CD14-positive monocyte (primary cell): Measurements from ENCODE around the gene FAM200B. TPM values are rescaled to one million over a fixed set of nuclear protein-coding genes. Genes with fewer than 3 reads are reported as not detected.

ENCODE experiments used
- DNase-seq, 3 donors: peaks; one replicate each; pipeline ENCODE4 v3.0.0-alpha.2; 2011 to 2022
- H2AFZ ChIP-seq: 2 replicates; pipeline ENCODE4 v1.6.0; 2012; ENCODE audit warnings: mild to moderate bottlenecking, low read depth, low read length, inconsistent platforms; ENCODE audit not compliant: insufficient read depth, poor library complexity, severe bottlenecking
- H3K27ac ChIP-seq, 2 donors: 1 replicate in 1 of 2; 2 replicates in 1 of 2; pipeline ENCODE4 v1.5.1; 2012 to 2013; ENCODE audit warnings: low read length in 2 of 2, control low read depth in 1 of 2, inconsistent platforms in 1 of 2, low read depth in 1 of 2, mild to moderate bottlenecking in 1 of 2
- H3K27me3 ChIP-seq, 2 donors: one replicate each; pipeline versions ENCODE4 v1.6.0 to v1.6.1; 2011 to 2013; ENCODE audit warnings: low read length in 2 of 2; ENCODE audit not compliant: control insufficient read depth in 2 of 2, insufficient read depth in 2 of 2
- H3K36me3 ChIP-seq, 2 donors: replicated peaks in 1 of 2; 1 replicate in 1 of 2; 2 replicates in 1 of 2; pipeline versions ENCODE4 v1.5.1 to v1.6.1; 2012 to 2013; ENCODE audit warnings: low read length in 2 of 2, control low read depth in 1 of 2, inconsistent platforms in 1 of 2, mild to moderate bottlenecking in 1 of 2; ENCODE audit not compliant: insufficient read depth in 2 of 2, control insufficient read depth in 1 of 2
- H3K4me1 ChIP-seq, 2 donors: 1 replicate in 1 of 2; 2 replicates in 1 of 2; pipeline versions ENCODE4 v1.5.1 to v1.6.1; 2012 to 2013; ENCODE audit warnings: low read length in 2 of 2, control low read depth in 1 of 2, inconsistent platforms in 1 of 2, mild to moderate bottlenecking in 1 of 2, moderate library complexity in 1 of 2; ENCODE audit not compliant: insufficient read depth in 2 of 2, control insufficient read depth in 1 of 2
- H3K4me2 ChIP-seq: replicated peaks from 2 replicates; pipeline ENCODE3; 2012; ENCODE audit warnings: low read length, moderate library complexity, mild to moderate bottlenecking; ENCODE audit not compliant: poor library complexity, severe bottlenecking; ENCODE audit errors: extremely low read depth
- H3K4me3 ChIP-seq, 3 experiments: fragments of 200-600 bp in 1 of 3; sonication (generic) in 1 of 3; replicated peaks in 1 of 3; 1 replicate in 2 of 3; 2 replicates in 1 of 3; pipeline ENCODE4 v1.5.1; 2011 to 2013; ENCODE audit warnings: low read length in 3 of 3, mild to moderate bottlenecking in 3 of 3, control low read depth in 2 of 3, low read depth in 2 of 3, inconsistent platforms in 1 of 3, moderate library complexity in 1 of 3
- H3K79me2 ChIP-seq: 2 replicates; pipeline ENCODE4 v1.6.0; 2012; ENCODE audit warnings: mild to moderate bottlenecking, control low read depth, inconsistent platforms, low read length, moderate library complexity; ENCODE audit not compliant: insufficient read depth
- H3K9ac ChIP-seq: 2 replicates; pipeline ENCODE4 v1.6.0; 2017; ENCODE audit warnings: low read length, mild to moderate bottlenecking; ENCODE audit not compliant: insufficient read depth, poor library complexity, severe bottlenecking
- H3K9me3 ChIP-seq, 2 donors: replicated peaks in 1 of 2; 1 replicate in 1 of 2; 2 replicates in 1 of 2; pipeline versions ENCODE4 v1.5.1 to v1.6.1; 2012 to 2013; ENCODE audit warnings: low read length in 2 of 2, control low read depth in 1 of 2; ENCODE audit not compliant: control insufficient read depth in 1 of 2, insufficient read depth in 1 of 2
- H4K20me1 ChIP-seq: 2 replicates; pipeline ENCODE4 v1.6.0; 2012; ENCODE audit warnings: mild to moderate bottlenecking, low read length, control low read depth, moderate library complexity; ENCODE audit not compliant: insufficient read depth
- H3K27ac Mint-ChIP-seq, 7 donors: one replicate each; pipeline ENCODE4 v1.8.0; 2020; ENCODE audit warnings: mild to moderate bottlenecking in 7 of 7, mixed read lengths in 7 of 7, moderate library complexity in 6 of 7, inconsistent platforms in 2 of 7
- H3K27me3 Mint-ChIP-seq, 3 donors: one replicate each; pipeline ENCODE4 v1.8.0; 2021 to 2022; ENCODE audit warnings: low read depth in 3 of 3, mild to moderate bottlenecking in 3 of 3, mixed read lengths in 3 of 3, moderate library complexity in 3 of 3, inconsistent platforms in 1 of 3
- H3K36me3 Mint-ChIP-seq, 2 donors: one replicate each; pipeline ENCODE4 v1.8.0; 2020; ENCODE audit warnings: mixed read lengths in 2 of 2, inconsistent platforms in 1 of 2, mild to moderate bottlenecking in 1 of 2
- H3K4me1 Mint-ChIP-seq: one replicate; pipeline ENCODE4 v1.8.0; 2020; ENCODE audit warnings: mild to moderate bottlenecking, mixed read lengths
- H3K4me3 Mint-ChIP-seq, 2 donors: one replicate each; pipeline ENCODE4 v1.8.0; 2020; ENCODE audit warnings: mild to moderate bottlenecking in 2 of 2, mixed read lengths in 2 of 2, moderate library complexity in 1 of 2
- H3K9me3 Mint-ChIP-seq, 7 donors: one replicate each; pipeline ENCODE4 v1.8.0; 2020 to 2022; ENCODE audit warnings: mixed read lengths in 7 of 7, mild to moderate bottlenecking in 6 of 7, moderate library complexity in 6 of 7, inconsistent platforms in 2 of 7
- CTCF ChIP-seq: fragments of 200-600 bp; IDR thresholded peaks from one replicate; pipeline ENCODE4 v1.8.0; 2022; ENCODE audit warnings: antibody characterized with exemption, mild to moderate bottlenecking
- WGBS: methylation state at CpG from one replicate; pipeline ENCODE4 v1.1.5; 2013; ENCODE audit warnings: missing lambda C conversion rate; ENCODE audit not compliant: insufficient coverage; 5-methylcytosine and 5-hydroxymethylcytosine counted together
- intact Hi-C, 2 donors: fragments of 100-400 bp; cut with micrococcal nuclease; formaldehyde crosslinking; loops; one replicate each; pipeline versions ENCODE4 v1.15.0 to v1.15.1; 2023
- polyA plus RNA-seq, 3 donors: library from polyadenylated mRNA; depleted of rRNA in 1 of 3; unstranded in 2 of 3; stranded (reverse) in 1 of 3; fragments of 300-500 nt in 2 of 3; fragments of >200 nt in 1 of 3; fragmentation: Illumina TruSeq in 2 of 3; gene quantifications; 1 replicate in 2 of 3; 2 replicates in 1 of 3; pipeline ENCODE4 v1.2.3, GENCODE V29; 2012 to 2021

FAM200B gene
- polyA plus RNA-seq, 3 donors: 65.7 to 169 (median 151) TPM

DNA sequence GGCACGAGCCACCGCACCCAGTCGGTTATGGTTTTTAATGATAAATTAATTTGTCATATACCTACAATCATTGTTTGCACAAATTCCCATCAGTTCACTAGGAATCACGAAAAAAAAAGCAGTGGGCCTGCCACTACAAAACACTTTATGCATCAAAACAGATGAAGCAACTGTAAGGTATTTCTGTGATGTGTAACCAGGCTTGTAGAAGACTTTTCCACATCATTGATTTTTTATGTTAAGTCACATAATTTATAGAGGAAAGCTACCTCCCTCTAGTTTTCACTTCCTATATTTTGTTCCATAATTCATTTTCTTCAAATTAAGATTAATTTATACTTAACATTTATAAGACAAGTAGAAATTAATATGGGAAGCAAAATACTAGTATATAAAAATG is 6.7 kb upstream of the FAM200B start:
- no CpG with 5 or more reads among the region's 4 CpGs for WGBS
- Histone ChIP-seq H3K4me1 (peaks cover 58 to 76% of the 10 kb centered on the region in 2 donors), H3K79me2 (peaks cover 100% of the 10 kb centered on the region), H3K4me2 (peak overlapping the region; percentile 53), H3K9ac (no peak overlapping the region), H4K20me1 (no peaks in the 10 kb centered on the region), H3K9me3 (no peaks in the 10 kb centered on the region), H3K36me3 (no peaks in the 10 kb centered on the region), H3K4me3 (peak overlapping the region in 1 of 3 experiments; percentile 43), H3K27ac (peak overlapping the region; percentile 62 to 77), H2AFZ (no peak overlapping the region), H3K27me3 (no peaks in the 10 kb centered on the region)
- Mint-ChIP-seq H3K27me3 (no peaks in the 10 kb centered on the region), H3K27ac (peak overlapping the region; percentile 84 to 95 (median 93)), H3K4me1 (peaks cover 69% of the 10 kb centered on the region), H3K4me3 (no peak overlapping the region), H3K36me3 (peaks cover 4 to 9% of the 10 kb centered on the region in 2 donors), H3K9me3 (peaks cover 0 to 5% (median 0%) of the 10 kb centered on the region in 7 donors)
- no peak for DNase-seq
- TF ChIP-seq CTCF: no peak
- intact Hi-C loops: no loop called here

- peak; percentile 17 for TF ChIP-seq CTCF
- H4K20me1 ChIP-seq: no peaks in the 10 kb centered on the region
- 0% methylated on average over 1 of the region's 3 CpGs for WGBS
- no peaks in the 10 kb centered on the region for H3K27me3 ChIP-seq
- Mint-ChIP-seq H3K9me3 (peaks cover 0 to 5% (median 0%) of the 10 kb centered on the region in 7 donors), H3K27ac (peak overlapping the region; percentile 84 to 92 (median 88)), H3K4me1 (peaks cover 68% of the 10 kb centered on the region), H3K36me3 (peaks cover 4 to 9% of the 10 kb centered on the region in 2 donors), H3K27me3 (no peaks in the 10 kb centered on the region), H3K4me3 (peak overlapping the region; percentile 31 to 41)
- H3K9ac ChIP-seq: no peak overlapping the region
- peaks cover 62 to 80% of the 10 kb centered on the region in 2 donors for H3K4me1 ChIP-seq
- peaks cover 100% of the 10 kb centered on the region for H3K79me2 ChIP-seq
- peak overlapping the region; percentile 53 for H3K4me2 ChIP-seq
- intact Hi-C loops: no loop called here
- no peaks in the 10 kb centered on the region for H3K9me3 ChIP-seq
- no peak overlapping the region for H2AFZ ChIP-seq
- no peaks in the 10 kb centered on the region for H3K36me3 ChIP-seq
- peak overlapping the region; percentile 61 to 77 for H3K27ac ChIP-seq
- H3K4me3 ChIP-seq: peak overlapping the region in 1 of 3 experiments; percentile 43
- peak in 2 of 3 donors; percentile 35 to 55 for DNase-seq
Measured at GRCh38 chr4:15675356-15675755, 6.3 kb upstream of the FAM200B start.
